WERI-Rb-1 (cell line): ENCODE measurements around the gene SYNDIG1.

Source experiments
- DNase-seq: peaks from one replicate; pipeline ENCODE4 v3.0.0-alpha.2; 2020
- H3K27ac ChIP-seq: fragments of 250-450 bp; sonication (Bioruptor Pico); 2 replicates; pipeline ENCODE4 v1.5.1; 2020; ENCODE audit warnings: mild to moderate bottlenecking, moderate library complexity
- H3K27me3 ChIP-seq: fragments of 250-450 bp; sonication (Bioruptor Pico); 2 replicates; pipeline ENCODE4 v1.5.1; 2021; ENCODE audit warnings: mild to moderate bottlenecking, low read depth, moderate library complexity; ENCODE audit not compliant: insufficient read depth, severe bottlenecking
- H3K36me3 ChIP-seq: fragments of 250-450 bp; sonication (Bioruptor Pico); 2 replicates; pipeline ENCODE4 v1.5.1; 2020; ENCODE audit warnings: mild to moderate bottlenecking, moderate library complexity
- H3K4me3 ChIP-seq: 2 replicates; pipeline ENCODE4 v1.5.1; 2011; ENCODE audit warnings: low read depth, mild to moderate bottlenecking, control low read depth, low read length
- H3K9me3 ChIP-seq: fragments of 250-450 bp; sonication (Bioruptor Pico); 2 replicates; pipeline ENCODE4 v1.5.1; 2021; ENCODE audit warnings: mild to moderate bottlenecking, moderate library complexity; ENCODE audit not compliant: severe bottlenecking
- TF ChIP-seq, protein P1 (sequence below): IDR thresholded peaks from 2 replicates; pipeline ENCODE4 v1.5.1; 2011; ENCODE audit warnings: low read depth, mild to moderate bottlenecking, control low read depth, inconsistent platforms, low read length

The SYNDIG1 gene

DNA sequence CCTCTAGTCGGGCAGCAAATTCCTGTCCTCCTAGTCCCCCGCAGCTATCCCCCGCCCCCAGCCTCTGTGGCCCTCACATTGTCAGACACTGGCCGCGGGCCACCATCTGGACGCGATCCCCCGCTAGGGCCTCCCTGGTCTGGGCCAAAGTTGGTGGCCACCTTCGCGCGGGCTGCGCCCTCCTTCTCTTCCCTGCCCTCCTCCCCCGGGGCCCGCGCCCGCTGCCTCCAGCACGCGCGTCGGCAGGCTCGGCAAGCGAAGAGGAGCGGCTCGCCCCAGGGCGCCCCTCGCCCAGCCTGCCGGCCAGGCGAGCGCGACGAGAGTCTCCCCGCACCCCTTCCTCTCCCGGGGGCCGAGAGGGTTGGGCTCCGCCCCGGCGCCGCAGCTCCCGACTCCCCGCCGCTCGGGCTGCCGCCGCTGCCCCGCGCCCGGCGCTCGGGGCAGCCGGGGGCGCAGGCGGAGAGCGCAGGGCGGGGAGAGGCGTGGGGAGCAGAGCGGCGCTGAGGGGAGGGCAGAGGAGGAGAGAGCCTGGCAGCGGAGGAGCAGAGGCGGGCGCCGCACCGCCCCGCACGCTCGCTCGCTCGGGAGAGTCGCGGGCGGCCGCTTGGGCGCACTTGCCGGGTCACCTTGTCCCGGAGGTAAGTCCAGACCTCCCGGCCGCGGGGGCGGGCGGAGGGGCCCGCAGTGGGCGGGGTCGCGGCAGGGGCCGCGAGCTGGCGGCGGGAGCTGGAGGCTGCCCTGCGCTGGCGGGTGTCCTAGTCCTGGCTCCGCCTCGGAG, at the start of gene SYNDIG1:
Gene SYNDIG1, plus strand, starts transcription at position 514 of the 778 bp plus-strand sequence. CDS start 73,469 bp downstream, outside the sequence.
- peak; percentile 79 for DNase-seq
- Histone ChIP-seq H3K4me3 (peak within 1 kb of the TSS; percentile 65), H3K27ac (peak within 1 kb of the TSS; percentile 82), H3K27me3 (no peaks in the 10 kb centered on the region), H3K9me3 (no peaks in the 10 kb centered on the region), H3K36me3 (peaks cover 3% of the 10 kb centered on the region; the same call in 1 of the 2 replicates)
- TF ChIP-seq, protein P1, sequence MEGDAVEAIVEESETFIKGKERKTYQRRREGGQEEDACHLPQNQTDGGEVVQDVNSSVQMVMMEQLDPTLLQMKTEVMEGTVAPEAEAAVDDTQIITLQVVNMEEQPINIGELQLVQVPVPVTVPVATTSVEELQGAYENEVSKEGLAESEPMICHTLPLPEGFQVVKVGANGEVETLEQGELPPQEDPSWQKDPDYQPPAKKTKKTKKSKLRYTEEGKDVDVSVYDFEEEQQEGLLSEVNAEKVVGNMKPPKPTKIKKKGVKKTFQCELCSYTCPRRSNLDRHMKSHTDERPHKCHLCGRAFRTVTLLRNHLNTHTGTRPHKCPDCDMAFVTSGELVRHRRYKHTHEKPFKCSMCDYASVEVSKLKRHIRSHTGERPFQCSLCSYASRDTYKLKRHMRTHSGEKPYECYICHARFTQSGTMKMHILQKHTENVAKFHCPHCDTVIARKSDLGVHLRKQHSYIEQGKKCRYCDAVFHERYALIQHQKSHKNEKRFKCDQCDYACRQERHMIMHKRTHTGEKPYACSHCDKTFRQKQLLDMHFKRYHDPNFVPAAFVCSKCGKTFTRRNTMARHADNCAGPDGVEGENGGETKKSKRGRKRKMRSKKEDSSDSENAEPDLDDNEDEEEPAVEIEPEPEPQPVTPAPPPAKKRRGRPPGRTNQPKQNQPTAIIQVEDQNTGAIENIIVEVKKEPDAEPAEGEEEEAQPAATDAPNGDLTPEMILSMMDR, result no peak

DNA sequence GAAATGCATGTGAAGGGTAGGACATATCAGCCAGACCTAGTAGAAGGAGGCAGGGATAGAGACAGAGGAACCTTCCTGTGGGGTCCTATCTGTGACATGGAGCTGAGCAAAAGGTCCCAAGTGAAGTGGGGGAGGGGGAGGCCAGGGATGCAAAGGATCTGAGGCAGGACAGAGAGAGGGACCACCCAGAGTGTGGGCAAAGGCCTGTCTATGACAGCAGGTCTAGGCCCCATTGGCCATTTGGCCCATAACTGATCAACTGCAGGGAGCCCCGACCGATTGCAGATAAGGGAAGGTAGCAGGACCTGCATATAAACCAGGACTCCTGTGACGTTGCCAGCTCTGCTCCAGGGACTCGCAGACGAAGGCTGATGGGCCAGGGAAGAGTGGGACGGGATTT, 49.6 kb upstream of the SYNDIG1 start:
- peaks cover under 1% of the 10 kb centered on the region for H3K9me3 ChIP-seq
- TF ChIP-seq, protein P1, result no peak
- H3K27me3 ChIP-seq, result no peaks in the 10 kb centered on the region
- no peaks in the 10 kb centered on the region for H3K36me3 ChIP-seq
- H3K27ac ChIP-seq, result no peak overlapping the region
- DNase-seq, result no peak
- no peak overlapping the region for H3K4me3 ChIP-seq

DNA sequence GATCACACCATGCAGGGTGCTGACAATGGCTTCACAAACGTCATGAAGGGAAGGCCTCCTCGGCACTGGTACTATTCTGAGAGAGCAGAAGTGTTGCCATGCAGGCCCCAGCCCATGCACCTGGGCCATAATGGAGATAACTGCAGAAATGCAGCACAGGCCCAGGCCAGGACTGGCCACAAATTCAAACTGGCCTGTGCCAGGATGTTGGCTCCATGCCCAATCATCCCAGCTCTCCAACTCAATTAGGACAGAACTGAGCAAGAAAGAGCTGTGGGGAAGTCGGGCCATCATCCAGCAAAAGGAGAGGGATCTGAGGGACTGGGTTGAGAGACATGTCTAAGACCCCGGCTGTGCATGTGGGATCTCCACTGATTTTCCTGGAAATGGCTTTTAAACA, 48.9 kb upstream of the SYNDIG1 start:
- DNase-seq, result no peak
- TF ChIP-seq, protein P1, result no peak
- Histone ChIP-seq H3K4me3 (no peak overlapping the region), H3K27ac (no peak overlapping the region), H3K36me3 (no peaks in the 10 kb centered on the region), H3K9me3 (no peaks in the 10 kb centered on the region), H3K27me3 (no peaks in the 10 kb centered on the region)

DNA sequence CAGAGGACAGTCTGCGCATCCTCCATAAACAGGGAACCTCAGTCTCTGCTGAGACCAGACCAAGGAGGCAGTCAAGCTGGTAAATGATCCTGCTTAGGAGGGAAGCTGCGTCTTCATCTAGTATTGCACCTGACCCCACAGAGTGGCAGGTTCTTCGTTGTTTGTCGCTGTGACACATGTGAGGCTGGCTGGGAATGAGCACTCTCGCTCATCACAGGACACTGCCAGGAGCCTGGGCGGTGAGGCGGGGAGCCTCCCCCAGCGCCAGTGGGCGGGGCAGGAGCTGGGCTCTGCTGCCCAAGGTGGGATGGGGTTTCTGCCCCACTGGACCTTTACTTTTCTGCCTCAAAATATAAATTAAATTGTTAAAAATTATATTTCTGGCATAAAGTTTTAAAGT, 48.4 kb upstream of the SYNDIG1 start:
- no peak for DNase-seq
- Histone ChIP-seq H3K27ac (no peak overlapping the region), H3K27me3 (no peaks in the 10 kb centered on the region), H3K4me3 (no peak overlapping the region), H3K36me3 (no peaks in the 10 kb centered on the region), H3K9me3 (no peaks in the 10 kb centered on the region)
- TF ChIP-seq, protein P1, result no peak

DNA sequence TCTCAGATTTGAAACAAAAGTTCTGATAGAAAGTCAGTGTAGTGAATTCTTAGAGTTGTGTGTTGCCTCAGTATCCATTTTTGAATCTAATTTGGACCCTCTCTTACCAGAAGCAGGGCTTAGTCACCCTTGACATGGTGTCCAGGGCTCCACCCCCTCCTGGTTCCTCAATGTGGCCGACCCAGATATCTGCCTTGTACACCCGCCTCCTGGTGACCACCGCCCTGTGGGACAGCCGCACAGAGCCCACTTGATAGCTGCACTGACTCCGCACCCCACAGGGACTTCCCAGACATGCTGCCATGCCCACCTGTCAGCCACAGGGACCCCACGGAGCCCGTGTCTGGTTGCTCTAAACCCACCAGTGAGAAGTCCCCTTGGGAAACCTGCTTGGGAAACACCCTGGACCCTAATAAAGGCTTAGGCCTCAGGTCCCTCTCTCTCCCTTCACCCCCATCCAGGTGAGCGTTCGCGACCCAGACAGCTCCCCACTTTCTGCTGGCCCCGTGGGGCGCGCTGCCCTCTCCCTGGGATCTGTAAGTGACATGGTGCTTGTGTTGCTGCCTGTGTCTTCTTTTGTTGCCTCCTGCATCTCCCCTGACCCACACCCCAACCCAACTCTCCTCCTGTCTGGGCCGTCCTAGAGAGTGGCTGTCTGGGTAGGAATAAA, 47.2 kb upstream of the SYNDIG1 start:
- TF ChIP-seq, protein P1, result no peak
- no peaks in the 10 kb centered on the region for H3K36me3 ChIP-seq
- no peak overlapping the region for H3K27ac ChIP-seq
- H3K4me3 ChIP-seq, result no peak overlapping the region
- DNase-seq, result no peak
- no peaks in the 10 kb centered on the region for H3K9me3 ChIP-seq
- H3K27me3 ChIP-seq, result no peaks in the 10 kb centered on the region
